HG02678 (cell line): Measurements from ENCODE around the gene SLC1A4.

Experiments
- ATAC-seq: cut with Tn5 transposase; IDR thresholded peaks from one replicate; pipeline ENCODE4 v1.9.1; 2021; ENCODE audit warnings: mild to moderate bottlenecking, moderate library complexity; ENCODE audit not compliant: unreplicated experiment

Gene SLC1A4

GRCh38 chr2:65049010-65049639, 59.9 kb downstream of the SLC1A4 start:
- ATAC-seq = no peak

GRCh38 chr2:65050931-65051330, 61.7 kb downstream of the SLC1A4 start:
- ATAC-seq = no peak

- ATAC-seq = peak; percentile 50
Measured at GRCh38 chr2:65053199-65053598, 64.0 kb downstream of the SLC1A4 start.

- no peak for ATAC-seq
Measured at GRCh38 chr2:65054749-65055421, 65.7 kb downstream of the SLC1A4 start.

- ATAC-seq = peak; percentile 29
Measured at GRCh38 chr2:65055422-65056214, 66.4 kb downstream of the SLC1A4 start.

- ATAC-seq = peak; percentile 82
Measured at GRCh38 chr2:65056215-65057053, 67.2 kb downstream of the SLC1A4 start, which contains the start of gene CEP68. CEP68 (plus strand) TSS chr2:65056416; CDS start chr2:65069445, 13,029 bp downstream.

- no peak for ATAC-seq
Measured at GRCh38 chr2:65057054-65057375, 67.8 kb downstream of the SLC1A4 start.

GRCh38 chr2:65057391-65058052, 68.3 kb downstream of the SLC1A4 start:
- no peak for ATAC-seq

- ATAC-seq = no peak
Measured at GRCh38 chr2:65059071-65059470, 69.9 kb downstream of the SLC1A4 start.

GRCh38 chr2:65061146-65061909, 72.1 kb downstream of the SLC1A4 start:
- ATAC-seq = no peak

GRCh38 chr2:65061910-65062339, 72.7 kb downstream of the SLC1A4 start:
- ATAC-seq = no peak

- no peak for ATAC-seq
Measured at GRCh38 chr2:65062843-65063825, 73.9 kb downstream of the SLC1A4 start.

GRCh38 chr2:65064728-65065552, 75.7 kb downstream of the SLC1A4 start:
- ATAC-seq = peak; percentile 81

- no peak for ATAC-seq
Measured at GRCh38 chr2:65067806-65068553, 78.8 kb downstream of the SLC1A4 start.

GRCh38 chr2:65069439-65069824, 80.2 kb downstream of the SLC1A4 start:
- ATAC-seq = no peak

GRCh38 chr2:65070172-65070830, 81.1 kb downstream of the SLC1A4 start:
- no peak for ATAC-seq
